GM23338 (cell line): ENCODE data around the gene PPP4C. TPM values are rescaled to one million over a fixed set of nuclear protein-coding genes. Genes with fewer than 3 reads are reported as not detected.
A peak's percentile ranks its signal among the peaks of the same experiment; 100 is the strongest.

Source experiments
- ATAC-seq: fragments of 200-7000 bp; cut with Tn5 transposase; 3 replicates; pipeline ENCODE4 v1.9.1; 2020
- DNase-seq: peaks from one replicate; pipeline ENCODE4 v3.0.0-alpha.2; 2015; ENCODE audit warnings: low spot score
- H2AFZ ChIP-seq: fragments of 200-600 bp; sonication (generic); 2 replicates; pipeline ENCODE4 v1.8.0; 2016; ENCODE audit warnings: antibody characterized with exemption, mild to moderate bottlenecking, moderate library complexity
- H3F3A ChIP-seq: fragments of 200-600 bp; sonication (generic); replicated peaks from 2 replicates; pipeline ENCODE4 v1.8.0; 2017; ENCODE audit warnings: antibody characterized with exemption, mixed run types, low read depth
- H3K27ac ChIP-seq: fragments of 200-600 bp; sonication (generic); 2 replicates; pipeline ENCODE4 v1.6.1; 2016; ENCODE audit warnings: low read depth
- H3K27me3 ChIP-seq: fragments of 200-600 bp; sonication (generic); 2 replicates; pipeline ENCODE4 v1.8.0; 2016; ENCODE audit warnings: mild to moderate bottlenecking, mixed run types, moderate library complexity; ENCODE audit not compliant: insufficient read depth
- H3K36me3 ChIP-seq: fragments of 200-600 bp; sonication (generic); 2 replicates; pipeline ENCODE4 v1.8.0; 2016; ENCODE audit warnings: mild to moderate bottlenecking; ENCODE audit not compliant: insufficient read depth
- H3K4me1 ChIP-seq: fragments of 200-600 bp; sonication (generic); 2 replicates; pipeline ENCODE4 v1.8.0; 2016; ENCODE audit warnings: mild to moderate bottlenecking, moderate library complexity; ENCODE audit not compliant: insufficient read depth
- H3K4me2 ChIP-seq: fragments of 200-600 bp; sonication (generic); 2 replicates; pipeline ENCODE4 v1.7.1; 2017; ENCODE audit warnings: mixed run types
- H3K4me3 ChIP-seq: fragments of 200-600 bp; sonication (generic); 2 replicates; pipeline ENCODE4 v1.6.1; 2016; ENCODE audit warnings: mixed run types
- H3K79me2 ChIP-seq: fragments of 200-600 bp; sonication (generic); replicated peaks from 2 replicates; pipeline ENCODE4 v1.8.0; 2017; ENCODE audit warnings: mild to moderate bottlenecking; ENCODE audit not compliant: insufficient read depth
- H3K9me2 ChIP-seq: fragments of 200-600 bp; sonication (generic); 2 replicates; pipeline ENCODE4 v1.8.0; 2017; ENCODE audit not compliant: insufficient read depth
- H4K20me1 ChIP-seq: fragments of 200-600 bp; sonication (generic); replicated peaks from 2 replicates; pipeline ENCODE4 v1.8.0; 2017; ENCODE audit warnings: mild to moderate bottlenecking; ENCODE audit not compliant: insufficient read depth
- H3K27ac Mint-ChIP-seq: 2 replicates; pipeline ENCODE4 v1.8.0; 2020; ENCODE audit warnings: inconsistent platforms, mild to moderate bottlenecking, moderate library complexity, mixed read lengths
- H3K27me3 Mint-ChIP-seq: 3 replicates; pipeline ENCODE4 v1.8.0; 2022; ENCODE audit warnings: low read depth, mild to moderate bottlenecking, moderate library complexity, mixed read lengths, inconsistent platforms; ENCODE audit not compliant: insufficient read depth, poor library complexity
- H3K36me3 Mint-ChIP-seq: 3 replicates; pipeline ENCODE4 v1.8.0; 2021; ENCODE audit warnings: low read depth, mild to moderate bottlenecking, inconsistent platforms, moderate library complexity, mixed read lengths
- H3K4me1 Mint-ChIP-seq: 3 replicates; pipeline ENCODE4 v1.8.0; 2020; ENCODE audit warnings: mild to moderate bottlenecking, inconsistent platforms, mixed read lengths
- H3K4me3 Mint-ChIP-seq: 3 replicates; pipeline ENCODE4 v1.8.0; 2021; ENCODE audit warnings: moderate library complexity, mild to moderate bottlenecking, inconsistent platforms, mixed read lengths
- H3K9me3 Mint-ChIP-seq: 3 replicates; pipeline ENCODE4 v1.8.0; 2020; ENCODE audit warnings: moderate library complexity, mild to moderate bottlenecking, inconsistent platforms, mixed read lengths
- NANOG ChIP-seq: IDR thresholded peaks from 2 replicates; pipeline ENCODE4 v1.6.1; 2016; ENCODE audit warnings: antibody characterized with exemption, borderline replicate concordance
- POLR2AphosphoS5 ChIP-seq: IDR thresholded peaks from 2 replicates; pipeline ENCODE4 v1.6.1; 2016; ENCODE audit warnings: antibody characterized with exemption, low read depth
- REST ChIP-seq: IDR thresholded peaks from one replicate; pipeline ENCODE4 v1.6.1; 2018; ENCODE audit warnings: antibody characterized with exemption; ENCODE audit not compliant: unreplicated experiment
- STAT1 ChIP-seq: IDR thresholded peaks from one replicate; pipeline ENCODE4 v1.6.1; 2016; ENCODE audit warnings: antibody characterized with exemption; ENCODE audit not compliant: unreplicated experiment
- ZNF462 ChIP-seq: fragments of 250-450 bp; sonication (Bioruptor Pico); IDR thresholded peaks from 2 replicates; pipeline ENCODE4 v1.5.0; 2020; ENCODE audit warnings: mild to moderate bottlenecking, moderate library complexity
- polyA plus RNA-seq: library from polyadenylated mRNA; unstranded; fragments of >200 nt; fragmentation: Nextera tagmentation; extraction: Ambion mirVana; gene quantifications from 2 replicates; pipeline ENCODE4 v1.2.1, GENCODE V29; 2016
- total RNA-seq: library from RNA; depleted of rRNA; stranded (reverse); fragments of >200 nt; shearing (Covaris generic); gene quantifications from 2 replicates; pipeline ENCODE4 v1.2.3, GENCODE V29; 2014

PPP4C gene
- total and polyA plus RNA-seq, 2 experiments from 2014 or later: 120 to 170 TPM

GRCh38 chr16:30084096-30084815, 8.5 kb downstream of the PPP4C start (continued):
- no peak for TF ChIP-seq REST

GRCh38 chr16:30084816-30085159, 9.0 kb downstream of the PPP4C start:
- Histone ChIP-seq H3K27ac (0 out of 2 replicates have a peak overlapping the region, but pooled peaks have one; percentile 32), H3K79me2 (peaks cover 10% of the 10 kb centered on the region), H4K20me1 (peaks cover 4% of the 10 kb centered on the region), H3K4me3 (no peak overlapping the region), H3K4me2 (no peak overlapping the region), H3K4me1 (peaks cover 6% of the 10 kb centered on the region; the same call in 1 of the 2 replicates), H3F3A (0 out of 2 replicates have a peak, but pooled peaks cover 2% of the 10 kb centered on the region), H3K9me2 (no peaks in the 10 kb centered on the region), H3K36me3 (peaks cover 4% of the 10 kb centered on the region), H3K27me3 (no peaks in the 10 kb centered on the region), H2AFZ (no peak overlapping the region)
- peaks cover 19% of the 10 kb centered on the region for H3K27me3 Mint-ChIP-seq
- H3K4me3 Mint-ChIP-seq: no peak overlapping the region
- DNase-seq (no peak), ATAC-seq (no peak)
- H3K36me3 Mint-ChIP-seq: peaks cover 55% of the 10 kb centered on the region
- no peaks in the 10 kb centered on the region; the same call in 2 of the 3 replicates for H3K9me3 Mint-ChIP-seq
- no peak overlapping the region for H3K27ac Mint-ChIP-seq
- TF ChIP-seq POLR2AphosphoS5 (no peak), STAT1 (no peak), NANOG (no peak), REST (no peak), ZNF462 (CRISPR knock-in tag) (no peak)
- H3K4me1 Mint-ChIP-seq: 0 out of 3 replicates have a peak, but pooled peaks cover 2% of the 10 kb centered on the region
